Adrenal gland (tissue), 12 donors: Measurements from ENCODE around the gene ANKS1B. TPM values are rescaled to one million over a fixed set of nuclear protein-coding genes. Genes with fewer than 3 reads are reported as not detected.

Source experiments
- DNase-seq, 7 donors: peaks; one replicate each; pipeline ENCODE4 v3.0.0-alpha.2; 2019 to 2020
- H3K27ac ChIP-seq, 5 donors: fragments of 200-600 bp; sonication (generic) in 4 of 5; 1 replicate in 3 of 5; 2 replicates in 2 of 5; pipeline versions ENCODE4 v1.5.1 to v1.8.0; 2016 to 2020; ENCODE audit warnings: mild to moderate bottlenecking in 1 of 5
- H3K27me3 ChIP-seq: fragments of 200-600 bp; 2 replicates; pipeline ENCODE4 v1.8.0; 2021
- H3K36me3 ChIP-seq, 2 donors: fragments of 200-600 bp; replicated peaks in 1 of 2; 1 replicate in 1 of 2; 2 replicates in 1 of 2; pipeline versions ENCODE4 v1.5.1 to v1.8.0; 2018 to 2022
- H3K4me1 ChIP-seq, 2 donors: fragments of 200-600 bp; replicated peaks in 1 of 2; 1 replicate in 1 of 2; 2 replicates in 1 of 2; pipeline versions ENCODE4 v1.5.1 to v1.8.0; 2018 to 2021
- H3K4me3 ChIP-seq, 4 donors: fragments of 200-600 bp; sonication (generic) in 3 of 4; one replicate each; pipeline ENCODE4 v1.5.1; 2016 to 2018
- H3K9me3 ChIP-seq, 3 donors: fragments of 200-600 bp; sonication (generic) in 1 of 3; replicated peaks in 1 of 3; 1 replicate in 2 of 3; 2 replicates in 1 of 3; pipeline versions ENCODE4 v1.5.1 to v1.8.0; 2016 to 2021
- CTCF ChIP-seq, 6 experiments: fragments of 450-650 bp in 4 of 6; fragments of 200-600 bp in 2 of 6; sonication (generic) in 1 of 6; IDR thresholded peaks; 1 replicate in 5 of 6; 2 replicates in 1 of 6; pipeline versions ENCODE4 v1.5.1 to v1.8.0; 2016 to 2021; ENCODE audit warnings: antibody characterized with exemption in 6 of 6, mild to moderate bottlenecking in 2 of 6, moderate library complexity in 1 of 6
- POLR2A ChIP-seq, 2 donors: fragments of 450-650 bp; IDR thresholded peaks; one replicate each; pipeline ENCODE4 v1.6.1; 2017; ENCODE audit warnings: antibody characterized with exemption in 2 of 2, mild to moderate bottlenecking in 2 of 2, moderate library complexity in 1 of 2
- WGBS, 4 donors: extraction: QIAGEN DNeasy Blood & Tissue Kit in 2 of 4; methylation state at CpG; one replicate each; pipeline versions ENCODE4 v1.1.5 to v1.1.7; 2013 to 2017; 5-methylcytosine and 5-hydroxymethylcytosine counted together
- intact Hi-C, 2 donors: fragments of 100-400 bp; cut with DNase I; formaldehyde crosslinking; loops; one replicate each; pipeline versions ENCODE4 v1.14.1 to v1.15.0; 2022 to 2023
- polyA plus RNA-seq, 3 donors: library from polyadenylated mRNA; stranded (reverse); fragments of 200-250 nt in 2 of 3; fragments of 350-450 nt in 1 of 3; fragmentation: Illumina TruSeq in 1 of 3; extraction: RNeasy Lipid Tissue Mini Kit (QIAGEN cat#74804) in 1 of 3; gene quantifications; one replicate each; pipeline ENCODE4 v1.2.3, GENCODE V29; 2013 to 2014
- total RNA-seq, 9 donors: library from RNA; depleted of rRNA in 4 of 9; stranded (reverse); fragments of >200 nt in 4 of 9; fragments of 120-200 nt in 1 of 9; fragmentation: NEBNext Ultra II Directional in 1 of 9; extraction: Animal tissue kit (Norgen Biotek cat#: 25700) in 1 of 9; gene quantifications; one replicate each; pipeline versions ENCODE4 v1.1.0 to v1.2.4, GENCODE V29; 2013 to 2023
- donor health status: healthy with polysubstance abuse.
- donor health status: Bipolar disorder and iron deficiency.
- donor health status: DM: yes; HTN: yes; CAD: no.
- donor health status: DM: no; HTN: no; CAD: no.
- donor health status: DM: no; HTN: no; CAD: no.
- donor health status: DM: yes; HTN: yes; CAD: no.

The ANKS1B gene
- total and polyA plus RNA-seq, 12 donors: 1.3 to 28.1 (median 8.0) TPM

GRCh38 chr12:99700032-99700431 is 284.7 kb downstream of the ANKS1B start:
- DNase-seq: no peak
- no peaks in the 10 kb centered on the region for H3K4me1 ChIP-seq
- no peak for TF ChIP-seq CTCF (IDR thresholded peaks at IDR 0.05)
- no peak for TF ChIP-seq POLR2A (IDR thresholded peaks at IDR 0.05)
- no peak overlapping the region for H3K4me3 ChIP-seq
- no peaks in the 10 kb centered on the region for H3K9me3 ChIP-seq
- no peaks in the 10 kb centered on the region for H3K36me3 ChIP-seq
- no peak overlapping the region for H3K27ac ChIP-seq
- no peaks in the 10 kb centered on the region for H3K27me3 ChIP-seq
- intact Hi-C loops: no loop called here

DNA sequence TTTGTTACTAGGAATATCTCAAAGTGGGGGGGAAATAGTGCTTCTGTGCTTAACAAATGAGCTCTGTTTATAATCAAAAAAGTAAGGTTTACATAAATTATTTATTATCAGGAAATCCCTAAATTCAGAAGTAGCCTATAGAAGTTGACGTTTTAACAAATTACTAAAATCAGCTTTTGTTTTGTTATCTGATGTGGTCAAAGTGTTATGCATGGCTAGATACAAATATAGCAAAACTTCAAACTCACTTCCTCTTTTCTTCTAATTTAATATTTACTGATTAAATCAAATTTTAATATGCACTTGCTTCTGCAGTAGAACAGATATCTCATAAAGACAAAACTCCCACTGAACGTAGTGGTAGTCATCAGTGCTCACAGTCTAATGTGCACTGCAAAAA is 289.7 kb downstream of the ANKS1B start:
- Histone ChIP-seq H3K27ac (no peak overlapping the region), H3K36me3 (no peaks in the 10 kb centered on the region), H3K27me3 (no peaks in the 10 kb centered on the region), H3K4me1 (no peaks in the 10 kb centered on the region), H3K9me3 (no peaks in the 10 kb centered on the region), H3K4me3 (no peak overlapping the region)
- 48 to 55% (median 50%) methylated on average over 2 of the region's 2 CpGs for WGBS, 4 donors
- TF ChIP-seq POLR2A (IDR thresholded peaks at IDR 0.05): no peak
- TF ChIP-seq CTCF (IDR thresholded peaks at IDR 0.05): no peak
- DNase-seq: no peak
- intact Hi-C loops: no loop called here

DNA sequence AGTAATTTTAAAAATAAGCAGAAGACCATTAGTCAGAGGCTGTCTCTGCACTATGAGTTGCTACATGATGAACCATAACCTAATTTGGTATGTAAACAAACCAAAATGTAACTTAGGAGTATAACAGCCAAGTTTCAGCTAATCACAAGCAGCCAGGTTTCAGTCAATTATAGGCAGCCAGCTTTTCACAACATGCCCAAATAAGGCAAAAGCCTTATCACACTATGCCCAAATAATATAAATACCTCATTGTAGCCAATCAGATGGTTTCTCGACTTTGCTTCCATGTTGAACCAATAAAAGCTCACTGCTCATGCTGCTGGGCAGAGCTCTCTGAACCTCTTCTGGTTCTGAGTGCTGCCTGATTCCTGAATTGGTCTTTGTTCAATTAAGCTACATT is 298.6 kb downstream of the ANKS1B start:
- Histone ChIP-seq H3K36me3 (no peaks in the 10 kb centered on the region), H3K4me1 (no peaks in the 10 kb centered on the region), H3K27ac (no peak overlapping the region), H3K27me3 (no peaks in the 10 kb centered on the region), H3K9me3 (no peaks in the 10 kb centered on the region), H3K4me3 (no peak overlapping the region)
- no peak for DNase-seq
- TF ChIP-seq POLR2A (IDR thresholded peaks at IDR 0.05) (no peak), CTCF (IDR thresholded peaks at IDR 0.05) (no peak)
- WGBS, 4 donors: 48 to 100% (median 75%) methylated on average over 1 of the region's 1 CpG
- intact Hi-C loops: no loop called here

DNA sequence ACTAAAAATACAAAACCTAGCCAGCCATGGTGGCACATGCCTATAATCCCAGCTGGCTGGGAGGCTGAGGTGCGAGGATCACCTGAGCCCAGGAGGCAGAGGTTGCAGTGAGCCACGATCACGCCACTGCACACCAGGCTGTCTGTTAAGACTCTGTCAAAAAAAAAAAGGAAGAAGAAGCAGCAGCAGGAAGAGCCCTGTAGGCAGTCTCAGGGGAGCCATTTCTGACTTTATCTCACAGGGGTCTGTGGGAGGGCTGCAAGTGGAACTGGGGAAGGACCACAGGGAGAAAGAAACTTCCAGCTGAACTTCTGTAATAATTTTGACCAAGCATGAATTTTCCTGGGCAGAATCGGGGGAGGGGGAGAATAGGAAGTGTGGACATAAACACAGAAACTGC is 304.5 kb downstream of the ANKS1B start:
- no peak for DNase-seq
- no peaks in the 10 kb centered on the region for H3K27me3 ChIP-seq
- 66 to 79% (median 73%) methylated on average over 4 of the region's 4 CpGs for WGBS, 4 donors
- H3K4me3 ChIP-seq: no peak overlapping the region
- H3K27ac ChIP-seq: no peak overlapping the region
- no peaks in the 10 kb centered on the region for H3K4me1 ChIP-seq
- TF ChIP-seq CTCF (IDR thresholded peaks at IDR 0.05) (no peak), POLR2A (IDR thresholded peaks at IDR 0.05) (no peak)
- no peaks in the 10 kb centered on the region for H3K36me3 ChIP-seq
- intact Hi-C loops: no loop called here
- H3K9me3 ChIP-seq: peaks cover 0 to 9% (median 0%) of the 10 kb centered on the region in 3 donors
